HG03460 (cell line): Measurements from ENCODE around the gene FOXD1.
"Not testable (repeated sequence)": the region's sequence is repeated elsewhere in the genome, so short reads cannot be mapped to it uniquely, and the experiment has no call there.

Experiments
- ATAC-seq: cut with Tn5 transposase; IDR thresholded peaks from one replicate; pipeline ENCODE4 v1.9.1; 2021; ENCODE audit not compliant: unreplicated experiment

The FOXD1 gene

DNA sequence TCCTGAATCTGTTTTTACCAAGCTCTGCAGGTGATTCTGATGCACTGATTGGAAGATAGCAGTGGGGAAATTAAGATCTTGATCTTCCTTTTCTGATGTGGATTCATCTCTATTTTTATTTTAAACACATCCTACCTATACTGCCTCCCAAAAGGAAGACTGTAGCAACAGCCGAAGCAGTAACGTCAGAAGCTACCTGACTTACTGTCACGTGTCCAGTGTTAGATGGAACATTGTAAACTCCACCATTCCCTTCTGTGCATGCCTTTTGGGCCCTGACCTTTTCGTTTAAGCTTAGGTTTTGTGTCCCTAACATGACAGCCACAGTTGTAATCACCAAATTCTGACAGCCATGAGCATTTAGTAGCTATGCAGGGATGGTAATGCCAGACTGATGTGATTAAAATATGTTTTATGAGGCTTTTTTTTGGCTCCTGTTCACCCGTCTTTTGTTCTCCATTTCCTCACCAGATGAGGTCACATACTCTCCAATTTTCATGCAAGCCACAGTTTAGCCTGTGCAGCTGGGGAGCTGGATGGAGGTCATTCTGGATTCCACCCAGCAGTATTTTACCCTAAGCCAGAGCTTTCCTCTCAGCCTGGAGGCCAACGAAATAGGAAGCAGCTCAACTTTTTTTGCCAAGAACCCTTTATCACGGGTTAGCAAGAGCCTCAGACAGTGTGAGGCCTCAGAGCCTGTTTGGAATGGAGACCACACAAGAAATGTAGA is 15.6 kb upstream of the FOXD1 start:
- ATAC-seq = no peak

DNA sequence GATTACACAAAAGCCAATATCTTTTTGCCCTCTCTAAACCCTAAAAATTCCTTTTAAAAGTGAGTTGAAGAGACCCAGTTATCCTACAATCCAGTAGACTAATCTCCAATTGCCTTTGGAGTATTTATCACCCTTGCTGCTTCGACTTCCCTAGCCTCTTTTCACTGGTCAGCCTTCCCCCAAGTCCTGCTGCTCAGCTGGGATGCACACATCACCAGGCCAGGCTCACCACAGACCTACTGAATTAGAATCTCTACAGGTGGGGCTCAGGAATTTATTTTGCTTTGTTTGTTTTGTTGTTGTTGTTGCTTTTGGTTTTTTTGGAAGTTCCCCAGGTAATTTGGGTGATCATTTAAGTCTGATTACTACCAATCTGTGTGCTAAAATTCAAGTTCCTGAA is 11.6 kb upstream of the FOXD1 start:
- ATAC-seq = no peak

DNA sequence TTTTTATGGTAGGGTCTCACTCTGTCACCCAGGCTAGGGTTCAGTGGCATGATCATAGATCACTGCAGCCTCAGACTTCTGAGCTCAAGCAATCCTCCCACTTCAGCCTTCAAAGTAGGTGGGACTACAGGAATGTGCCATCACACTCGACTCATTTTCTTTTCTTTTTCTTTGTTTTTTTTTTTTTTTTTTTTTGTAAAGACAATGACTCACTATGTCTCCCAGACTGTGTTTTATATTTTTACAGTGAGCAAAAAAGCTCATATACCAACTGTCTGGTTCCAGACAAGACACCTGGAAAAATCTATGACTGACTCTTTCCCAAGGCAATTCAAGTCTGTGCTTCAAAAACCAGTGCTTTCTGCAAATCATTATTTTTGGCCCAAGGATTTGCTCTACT is 10.8 kb upstream of the FOXD1 start:
- ATAC-seq = no peak

DNA sequence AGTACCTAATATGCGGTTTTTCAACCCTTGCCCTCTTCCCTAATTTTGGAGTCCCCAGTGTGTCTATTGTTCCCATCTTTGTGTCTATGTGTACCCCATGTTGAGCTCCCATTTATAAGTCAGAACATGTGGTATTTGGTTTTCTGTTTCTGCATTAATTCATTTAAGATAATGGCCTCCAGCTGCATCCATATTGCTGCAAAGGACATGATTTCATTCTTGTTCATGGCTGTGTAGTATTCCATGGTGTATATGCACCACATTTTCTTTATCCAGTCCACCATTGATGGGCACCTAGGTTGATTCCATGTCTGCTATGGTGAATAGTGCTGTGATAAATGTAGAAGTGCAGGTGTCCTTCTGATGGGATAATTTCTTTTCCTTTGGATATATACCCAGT is 7.9 kb upstream of the FOXD1 start:
- ATAC-seq = not testable (repeated sequence)

DNA sequence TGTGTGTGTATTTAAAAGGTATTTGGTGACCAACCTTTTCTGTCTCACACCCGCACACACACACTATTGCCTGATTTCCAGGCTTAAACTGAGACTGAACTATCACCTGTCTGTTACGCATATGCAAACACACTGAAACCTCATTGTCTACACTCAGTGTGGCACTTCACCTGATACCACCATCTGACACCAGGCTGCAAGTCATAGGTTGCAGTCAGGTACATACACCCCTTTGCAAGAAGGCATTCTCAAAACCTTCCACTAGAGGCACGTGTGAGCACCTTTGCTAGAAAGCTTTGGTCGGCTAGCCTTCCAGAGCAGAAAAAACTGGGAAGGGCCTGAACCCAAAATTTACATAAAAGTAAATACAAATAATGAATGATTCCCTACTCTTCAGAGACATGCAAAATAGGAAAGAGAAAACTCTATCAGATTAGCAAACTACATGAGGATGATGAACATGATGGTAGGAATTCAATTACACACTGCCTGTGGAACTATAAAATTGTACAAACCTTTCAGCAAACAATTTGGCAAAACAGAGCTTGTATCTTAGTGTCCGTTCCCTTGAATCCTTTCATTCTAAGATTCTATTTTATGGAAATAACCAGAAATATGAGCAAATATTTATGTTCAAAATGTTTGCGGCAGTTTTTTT is 5.9 kb upstream of the FOXD1 start:
- ATAC-seq = peak; percentile 68

DNA sequence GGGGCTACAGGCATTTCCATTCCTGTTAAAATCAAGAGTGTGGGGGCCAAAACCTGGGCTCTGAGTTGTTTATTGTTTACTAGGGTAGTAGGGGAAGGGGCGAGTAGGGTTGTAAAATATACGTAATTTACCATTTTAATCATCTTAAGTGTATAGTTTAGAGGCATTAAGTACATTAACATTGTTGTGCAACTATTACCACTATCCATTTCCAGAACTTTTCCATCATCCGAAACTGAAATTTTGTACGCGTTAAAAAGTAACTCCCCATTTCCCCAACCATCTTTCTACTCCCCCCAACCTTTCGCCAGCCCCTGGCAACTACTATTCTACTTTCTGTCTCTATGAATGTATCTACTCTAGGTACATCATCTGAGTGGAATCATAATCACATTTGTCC is 3.6 kb upstream of the FOXD1 start:
- ATAC-seq = no peak

DNA sequence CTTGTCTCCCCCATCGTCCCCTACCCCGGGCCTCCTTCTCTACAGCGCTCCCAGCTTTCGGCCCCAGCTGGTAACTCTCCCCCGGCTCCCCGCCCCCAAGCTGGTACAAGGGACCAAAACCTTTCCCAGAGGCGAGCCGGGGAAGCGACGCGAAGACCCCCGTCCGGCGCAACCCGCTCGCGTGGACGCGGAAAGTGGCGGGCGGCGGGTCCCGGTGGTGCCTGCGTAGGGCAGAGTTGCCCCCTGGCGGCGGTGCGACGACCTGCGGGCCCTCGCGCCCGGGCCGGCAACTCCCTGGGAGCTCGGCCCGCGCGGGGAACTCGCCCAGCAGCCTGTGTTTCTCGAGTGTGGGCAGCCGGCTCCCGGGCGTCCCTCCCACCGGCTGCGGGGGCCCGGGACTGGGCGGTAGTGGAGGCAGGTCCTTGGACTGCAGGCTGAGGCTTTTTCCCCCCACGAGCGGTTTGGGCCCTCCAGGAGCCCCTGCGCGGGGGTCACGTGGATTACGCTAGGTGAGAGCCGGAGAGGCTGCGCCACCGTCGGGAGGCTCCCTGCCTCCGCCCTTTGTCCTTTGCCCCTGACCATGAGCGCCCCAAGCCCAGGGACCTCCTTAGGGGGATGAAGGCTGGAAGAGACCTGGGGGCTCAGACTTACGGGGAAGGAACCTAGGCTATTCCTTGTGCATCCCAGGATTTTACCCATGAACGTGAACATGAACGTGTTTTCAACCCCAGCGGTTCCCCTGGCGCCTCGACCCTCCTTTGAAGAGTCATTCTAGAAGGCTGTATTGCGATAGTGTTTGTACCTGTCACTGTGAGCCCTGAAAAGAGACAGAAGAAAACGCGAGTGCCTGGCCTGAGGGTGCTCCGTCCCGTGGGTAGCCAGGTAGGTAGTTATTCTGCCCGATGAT is 2.9 kb upstream of the FOXD1 start:
- ATAC-seq = peak; percentile 48

DNA sequence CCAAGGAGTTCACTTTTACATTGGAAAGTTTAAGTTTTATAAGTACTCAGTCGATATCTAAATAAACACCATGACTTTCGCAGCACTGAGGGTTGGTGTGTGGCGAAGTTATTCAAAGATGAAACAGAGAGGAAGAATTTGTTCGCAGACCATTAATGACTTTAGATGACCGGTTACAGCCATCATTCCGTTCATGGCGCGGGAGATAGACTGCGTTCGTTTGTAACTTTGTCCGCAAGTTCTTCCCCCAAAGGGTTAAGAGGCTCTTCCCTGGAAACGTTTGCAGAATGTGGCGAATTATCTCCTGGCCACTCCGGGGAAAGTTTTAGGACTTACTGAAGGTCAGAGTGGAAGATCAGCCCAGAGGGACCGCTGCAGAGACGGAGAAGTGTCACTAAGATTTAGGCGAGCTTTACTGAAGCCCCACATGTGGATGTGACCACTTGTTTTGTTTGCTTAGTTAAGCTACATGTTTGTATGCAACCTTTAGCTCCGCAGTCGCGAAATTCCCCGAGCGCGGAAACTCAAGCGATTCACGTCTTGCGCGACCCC is 2.2 kb upstream of the FOXD1 start:
- no peak for ATAC-seq

DNA sequence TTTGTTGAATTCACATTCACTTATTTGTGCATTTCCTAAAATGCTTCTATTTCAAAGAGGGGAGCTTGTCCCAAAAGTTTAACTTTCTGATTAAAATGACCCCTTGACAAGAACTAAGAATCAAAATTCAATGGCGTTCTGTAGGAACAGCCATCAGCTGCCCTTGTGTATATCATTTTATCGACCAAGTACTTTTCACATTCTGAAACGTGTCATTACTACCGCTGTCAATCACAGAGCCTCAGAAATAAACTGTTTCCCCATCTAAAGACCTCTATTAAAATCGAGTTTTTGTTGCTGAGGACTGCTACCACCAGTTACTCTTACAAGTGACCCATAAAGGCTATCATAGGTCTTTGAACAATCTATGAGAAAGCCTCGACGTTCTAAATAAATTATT is 1.6 kb upstream of the FOXD1 start:
- ATAC-seq = no peak

DNA sequence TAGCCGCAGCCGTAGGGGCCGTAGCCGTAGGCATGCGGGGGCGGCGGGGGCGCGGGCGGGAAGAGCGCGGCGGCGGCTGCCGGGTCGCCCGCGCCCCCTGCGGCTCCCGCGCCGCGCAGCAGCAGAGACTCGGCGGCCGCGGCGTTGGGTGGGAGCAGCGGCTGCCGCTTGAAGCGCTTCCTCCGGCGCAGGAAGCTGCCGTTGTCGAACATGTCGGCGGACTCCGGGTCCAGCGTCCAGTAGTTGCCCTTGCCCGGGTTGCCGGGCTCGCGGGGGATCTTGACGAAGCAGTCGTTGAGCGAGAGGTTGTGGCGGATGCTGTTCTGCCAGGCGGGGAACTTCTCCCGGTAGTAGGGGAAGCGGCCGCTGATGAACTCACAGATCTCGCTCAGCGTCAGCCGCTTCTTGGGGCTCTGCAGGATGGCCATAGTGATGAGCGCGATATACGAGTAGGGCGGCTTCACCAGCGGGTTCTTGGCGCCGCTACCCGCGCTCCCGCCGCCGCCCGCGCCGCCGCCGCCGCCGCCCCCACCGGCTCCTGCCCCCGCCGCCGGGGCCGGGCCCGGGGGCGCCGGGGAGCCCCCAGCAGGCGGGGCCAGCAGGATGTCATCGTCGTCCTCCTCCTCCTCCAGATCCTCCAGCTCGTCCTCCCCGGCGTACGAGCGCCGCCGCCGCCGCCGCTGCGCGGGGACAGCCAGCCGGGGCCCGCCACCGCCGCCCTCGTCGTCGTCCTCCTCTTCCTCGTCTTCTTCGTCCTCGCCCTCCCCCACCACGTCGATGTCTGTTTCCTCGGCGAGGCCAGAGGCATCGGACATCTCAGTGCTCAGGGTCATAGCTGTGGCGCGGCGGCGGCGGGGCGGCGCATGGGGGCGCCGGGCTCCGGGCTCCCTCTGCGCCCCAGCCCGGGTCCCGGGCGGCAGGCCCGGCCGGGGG is 781 bp downstream of the FOXD1 start:
- ATAC-seq = peak; percentile 29

DNA sequence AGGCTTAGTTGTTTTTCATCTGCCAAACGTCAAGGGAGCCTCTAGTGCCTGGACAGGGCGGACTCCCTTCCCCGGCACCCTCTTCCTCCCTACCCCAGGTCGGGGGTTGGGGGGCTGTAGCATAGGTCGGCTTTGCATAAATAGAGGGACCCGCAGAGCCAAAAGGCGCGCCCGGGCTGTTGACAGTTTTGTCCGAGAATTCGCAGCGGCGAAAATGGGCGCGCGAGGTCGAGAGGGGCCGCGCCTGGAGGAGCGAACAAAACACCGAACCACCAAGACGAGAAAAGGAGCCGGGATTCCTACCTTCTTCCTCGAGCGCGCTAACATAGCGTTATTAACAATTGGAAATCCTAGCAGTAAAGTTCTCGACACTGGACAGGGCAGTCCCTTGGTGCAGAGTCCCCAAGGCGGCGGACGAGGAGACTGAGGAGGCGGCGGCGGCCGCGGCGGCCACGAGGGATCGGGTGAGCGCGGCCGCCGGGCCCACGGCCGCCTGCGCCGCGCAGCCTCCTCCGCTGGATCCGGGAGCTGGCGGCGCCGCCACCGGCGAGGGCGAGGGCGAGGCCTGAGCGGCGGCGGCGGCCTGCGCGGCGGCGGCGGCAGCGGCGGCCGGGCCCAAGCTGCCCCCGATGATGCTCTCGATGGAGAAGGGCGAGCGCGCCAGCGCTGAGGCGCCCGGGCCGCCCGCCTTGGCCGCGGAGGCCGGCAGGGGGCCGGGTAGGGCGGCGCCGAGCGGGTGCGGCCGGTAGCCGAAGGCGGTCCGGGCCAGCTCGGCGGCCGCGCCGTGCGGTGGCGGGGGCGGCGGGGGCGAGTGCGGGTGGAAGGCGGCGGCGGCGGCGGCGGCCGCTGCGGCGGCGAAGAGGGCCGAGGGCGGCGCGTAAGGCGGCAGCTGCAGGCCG is 1.7 kb downstream of the FOXD1 start:
- ATAC-seq = no peak

DNA sequence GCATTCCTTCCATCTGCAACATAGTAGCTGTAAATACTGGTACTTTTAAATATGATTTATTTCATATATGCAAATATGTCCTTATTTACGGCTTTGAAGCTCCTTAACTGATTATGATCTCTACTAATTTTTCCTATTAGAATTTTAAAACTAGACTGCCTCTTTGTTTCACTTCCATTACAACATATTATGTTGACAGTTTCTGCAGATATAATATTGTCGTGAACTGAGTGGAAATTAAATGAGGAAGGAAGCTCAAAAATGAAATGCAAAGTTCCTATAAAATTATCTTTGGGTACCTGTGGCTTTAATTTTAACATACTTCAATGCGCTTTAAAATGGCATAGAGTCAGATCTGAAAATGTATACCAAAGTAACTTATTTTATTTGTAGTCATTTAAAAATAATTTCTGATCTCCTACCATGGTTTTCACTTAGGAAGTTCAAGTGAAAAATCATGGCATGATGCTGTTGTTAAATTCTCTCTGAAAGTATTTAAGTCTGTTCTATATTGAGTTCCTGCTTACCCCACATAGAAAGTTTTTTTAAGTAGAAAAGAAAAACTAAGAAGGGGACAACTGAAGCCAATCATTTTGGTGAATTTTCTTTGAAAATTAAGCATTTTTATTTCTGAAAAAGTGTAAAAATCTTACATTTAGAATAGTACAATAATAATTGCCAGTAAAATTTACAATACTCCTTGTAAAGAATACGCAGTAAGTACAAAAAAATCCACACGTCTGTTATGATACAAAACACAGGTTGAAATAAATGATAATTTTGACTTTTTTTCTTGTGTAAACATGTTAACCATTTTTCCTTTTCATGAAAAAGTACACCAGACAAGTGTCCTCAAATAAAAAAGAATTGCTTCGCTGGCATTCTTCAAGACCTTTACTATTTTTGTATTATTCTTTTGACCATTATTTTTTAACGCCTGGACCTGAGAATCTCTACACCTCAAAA is 2.6 kb downstream of the FOXD1 start:
- no peak for ATAC-seq

DNA sequence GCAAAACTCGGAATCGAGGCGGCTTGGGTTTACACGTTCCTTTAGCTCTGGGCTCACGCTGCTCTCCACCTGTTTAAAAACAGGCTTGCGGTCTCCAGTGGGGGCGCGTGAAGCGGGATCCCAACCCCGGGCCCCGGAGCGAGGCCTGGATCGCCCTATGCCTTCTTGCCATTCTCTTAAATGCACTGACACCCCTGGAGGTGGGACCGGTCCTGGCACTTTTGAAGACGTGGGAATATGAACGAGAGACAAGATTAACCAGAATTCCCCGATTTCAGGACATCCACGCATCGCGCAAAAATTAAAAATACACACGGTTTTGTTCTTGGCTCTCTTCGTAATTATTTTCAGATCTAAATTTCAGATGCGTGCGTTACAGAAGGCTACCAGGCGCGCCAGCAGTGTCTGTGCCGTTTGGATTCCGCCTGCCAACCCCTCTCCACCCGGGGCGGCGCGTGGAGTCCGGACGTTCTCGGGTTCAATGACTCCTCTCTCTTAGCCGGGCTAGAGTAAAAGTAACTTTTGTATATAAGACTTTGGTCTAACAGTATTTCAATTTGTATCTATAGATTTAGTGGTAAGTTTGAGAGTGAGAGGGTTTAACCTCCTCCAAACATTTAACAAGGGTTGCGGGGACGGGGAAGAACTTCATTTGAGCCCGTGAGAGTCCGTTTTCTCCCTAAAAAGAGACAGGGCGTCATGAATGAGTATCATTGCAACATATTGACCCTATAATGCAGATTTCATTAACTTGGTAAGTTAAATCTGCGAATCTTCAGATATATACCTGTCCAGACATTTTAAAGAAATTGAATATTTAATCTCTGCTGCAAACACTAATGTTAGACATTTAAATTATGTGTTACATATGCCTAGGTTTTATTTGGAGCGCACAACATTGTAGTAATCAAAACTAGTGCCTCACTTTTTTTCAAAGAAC is 3.8 kb downstream of the FOXD1 start:
- no peak for ATAC-seq

DNA sequence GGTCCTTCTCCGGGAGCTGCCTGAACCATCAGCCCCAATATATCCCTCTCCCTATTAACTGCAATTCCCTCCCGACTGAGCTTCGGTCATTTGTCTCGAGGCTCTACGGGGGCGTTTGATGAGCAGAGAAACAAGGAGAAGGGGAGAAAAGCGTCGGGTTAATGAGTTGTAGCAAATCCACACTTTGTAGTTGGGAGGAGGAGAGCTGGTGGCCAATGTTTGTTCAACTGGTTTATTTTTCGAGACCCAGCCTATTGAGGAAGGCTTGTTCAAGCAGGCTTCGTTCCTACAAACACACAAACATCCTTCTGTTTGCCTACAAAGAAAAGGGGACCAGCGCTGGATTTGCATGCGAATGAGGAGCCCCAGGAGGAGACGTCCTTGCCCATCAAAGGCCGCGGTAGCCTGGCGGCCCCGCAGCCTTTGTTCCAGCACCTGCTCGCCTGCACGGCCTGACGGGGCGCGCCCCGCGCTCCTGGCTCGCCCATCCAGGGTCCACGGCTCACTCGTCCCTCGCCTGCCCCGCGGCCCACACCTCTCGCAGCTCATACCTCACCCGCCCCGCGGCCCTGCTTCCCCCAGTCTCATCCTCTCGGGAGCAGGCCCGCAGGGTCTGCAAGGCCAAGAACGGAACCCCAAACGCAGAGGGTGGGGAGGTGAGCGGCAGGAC is 4.6 kb downstream of the FOXD1 start:
- no peak for ATAC-seq

DNA sequence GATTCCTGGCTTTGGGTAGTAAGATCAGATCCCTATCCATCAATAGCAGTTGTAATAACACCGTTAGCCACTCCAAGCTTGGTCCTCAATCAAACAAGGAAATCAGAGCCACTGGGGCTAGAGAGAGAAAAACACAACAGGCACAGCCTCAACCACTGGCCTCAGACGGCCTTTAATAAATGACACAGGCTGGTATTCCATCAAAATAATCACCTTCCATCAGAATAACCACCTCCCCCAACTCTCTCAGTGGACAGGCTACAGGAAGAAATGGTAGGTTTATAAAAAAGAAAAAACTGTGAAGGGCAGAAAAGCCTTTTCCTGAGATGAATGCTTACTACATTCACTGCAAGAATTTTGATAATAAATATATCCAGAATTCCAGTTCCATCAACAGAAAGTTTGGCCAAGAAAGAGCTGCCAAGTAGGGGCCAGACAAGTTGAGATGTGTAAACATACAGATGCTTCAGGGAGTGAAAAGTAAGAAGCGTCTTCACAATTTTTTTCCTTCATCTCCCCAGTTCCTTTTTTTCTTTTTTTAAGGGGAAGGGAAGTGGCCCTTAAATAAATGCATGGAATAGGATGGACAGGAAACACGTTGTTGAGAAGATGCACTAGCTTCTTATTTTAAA is 5.5 kb downstream of the FOXD1 start:
- no peak for ATAC-seq

DNA sequence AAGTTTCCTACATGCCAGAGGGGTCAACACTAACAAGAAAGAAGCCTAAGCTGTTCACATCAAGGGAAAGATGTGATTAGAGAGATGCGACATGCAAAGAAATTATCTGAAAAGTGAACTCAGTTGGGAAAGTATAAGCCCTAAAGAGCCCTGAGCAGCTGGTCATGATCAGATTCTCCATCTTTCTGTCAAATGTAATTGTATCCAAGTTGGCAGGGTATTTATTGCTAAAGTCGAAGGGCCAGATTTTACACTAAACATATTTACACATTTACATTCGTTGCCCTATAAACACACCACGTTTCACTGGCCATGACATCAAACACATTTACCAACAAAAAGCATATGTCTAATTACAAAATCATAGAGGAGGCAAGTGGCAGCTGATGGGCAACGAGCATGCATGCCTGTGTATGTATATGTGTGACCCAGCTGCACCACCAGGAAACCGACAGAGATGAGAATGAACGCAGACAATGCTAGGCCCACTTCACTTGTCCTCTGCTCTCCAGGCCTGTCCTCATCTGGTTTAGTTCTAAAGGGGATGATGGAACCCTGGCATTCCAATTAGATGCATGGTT is 6.3 kb downstream of the FOXD1 start:
- no peak for ATAC-seq
